Measurements from ENCODE around the gene GTF2H4.

Gene GTF2H4

GRCh38 chr6:30882759-30883684 is 25.0 kb upstream of the GTF2H4 start:
- DNase-seq: peak; percentile 29

- DNase-seq: peak; percentile 40
Measured at GRCh38 chr6:30883685-30884520, 24.1 kb upstream of the GTF2H4 start, which contains the start of gene DDR1. DDR1 (plus strand) TSS chr6:30884519; CDS start chr6:30888730, 4,211 bp downstream.

GRCh38 chr6:30884521-30885480 is 23.2 kb upstream of the GTF2H4 start:
- peak; percentile 45 for DNase-seq

GRCh38 chr6:30885481-30885998 is 22.5 kb upstream of the GTF2H4 start:
- peak; percentile 26 for DNase-seq

GRCh38 chr6:30885999-30886896 is 21.8 kb upstream of the GTF2H4 start:
- DNase-seq: peak; percentile 26

GRCh38 chr6:30886897-30887255 is 21.1 kb upstream of the GTF2H4 start:
- peak; percentile 0 for DNase-seq

- no peak for DNase-seq
Measured at GRCh38 chr6:30887901-30888815, 19.8 kb upstream of the GTF2H4 start.

- no peak for DNase-seq
Measured at GRCh38 chr6:30888816-30889495, 19.1 kb upstream of the GTF2H4 start.

GRCh38 chr6:30889496-30889885 is 18.5 kb upstream of the GTF2H4 start:
- DNase-seq: no peak

- DNase-seq: peak; percentile 5
Measured at GRCh38 chr6:30889921-30890645, 17.9 kb upstream of the GTF2H4 start.

GRCh38 chr6:30890646-30891449 is 17.2 kb upstream of the GTF2H4 start:
- DNase-seq: no peak

- DNase-seq: no peak
Measured at GRCh38 chr6:30891450-30891723, 16.6 kb upstream of the GTF2H4 start.

- DNase-seq: no peak
Measured at GRCh38 chr6:30891816-30892538, 16.0 kb upstream of the GTF2H4 start.

- DNase-seq: no peak
Measured at GRCh38 chr6:30893001-30893591, 14.9 kb upstream of the GTF2H4 start.

- no peak for DNase-seq
Measured at GRCh38 chr6:30893666-30894065, 14.3 kb upstream of the GTF2H4 start.

GRCh38 chr6:30894381-30894780 is 13.6 kb upstream of the GTF2H4 start:
- no peak for DNase-seq

- no peak for DNase-seq
Measured at GRCh38 chr6:30894935-30895334, 13.1 kb upstream of the GTF2H4 start.

Measured in activated CD4-positive, CD25-positive, alpha-beta regulatory T cell treated with anti-CD3 and anti-CD28 coated beads, Interleukin-2, amount 50 U/mL, for 72 hours (primary cell).